ENCODE measurements around the gene VWA8.
"Not testable (repeated sequence)": the region's sequence is repeated elsewhere in the genome, so short reads cannot be mapped to it uniquely, and the experiment has no call there.

Gene VWA8

DNA sequence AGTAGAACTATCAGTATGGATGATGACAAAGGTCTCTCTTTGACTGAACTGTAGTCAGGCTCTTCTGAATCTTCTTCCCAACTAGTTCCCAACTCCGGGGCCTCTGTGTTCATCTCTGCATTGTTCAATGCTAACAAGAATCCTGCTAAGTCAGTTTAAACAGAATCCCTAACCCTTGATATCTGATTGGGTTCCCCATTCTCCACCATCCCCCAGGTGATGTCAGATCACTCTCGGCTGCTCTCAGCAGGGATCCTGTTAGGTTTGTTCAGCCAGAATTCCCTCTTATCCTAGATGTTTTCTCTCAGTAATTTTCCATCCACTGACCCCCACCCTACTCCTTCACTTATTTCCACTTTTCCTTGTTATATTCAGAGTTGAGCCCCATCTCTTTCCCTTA, 280.0 kb downstream of the VWA8 start:
- DNase-seq: no peak

DNA sequence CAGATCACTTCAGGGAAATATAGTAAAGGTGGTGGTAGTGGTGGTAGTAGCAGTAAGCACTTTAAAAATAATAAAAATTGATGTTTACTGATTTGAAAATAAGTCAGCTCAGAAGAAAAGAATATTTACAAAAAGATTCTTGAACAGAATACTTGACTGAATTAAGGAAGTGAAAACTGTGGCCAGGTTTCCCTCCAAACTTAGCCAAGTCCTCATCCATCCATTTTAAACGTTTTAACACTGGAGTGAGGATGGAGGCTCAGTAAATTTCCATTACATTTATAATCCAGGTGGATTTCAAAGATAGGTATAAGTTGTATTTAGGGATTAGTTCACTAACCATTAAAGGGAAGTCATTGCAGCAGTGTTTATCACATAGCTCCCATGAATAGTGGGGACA, 282.1 kb downstream of the VWA8 start:
- DNase-seq: no peak

DNA sequence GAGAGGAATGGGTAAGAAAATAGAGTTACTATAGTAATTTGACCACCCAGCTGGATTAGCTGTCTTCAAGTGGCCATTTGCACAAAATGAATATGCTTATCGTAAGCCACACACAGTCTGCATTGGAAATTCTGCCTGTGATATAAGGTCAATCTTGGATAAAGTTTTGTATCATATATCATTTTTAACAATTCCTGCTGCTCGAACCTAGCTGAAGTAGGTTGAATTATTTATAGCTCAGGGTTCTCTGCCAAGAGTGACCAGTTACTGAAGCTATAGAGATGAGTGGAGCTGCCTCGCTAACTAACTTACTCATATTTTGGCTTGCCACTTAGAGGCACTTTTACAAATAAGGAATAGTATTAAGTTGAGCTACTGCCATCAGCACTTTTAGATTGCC, 282.7 kb downstream of the VWA8 start:
- no peak for DNase-seq

DNA sequence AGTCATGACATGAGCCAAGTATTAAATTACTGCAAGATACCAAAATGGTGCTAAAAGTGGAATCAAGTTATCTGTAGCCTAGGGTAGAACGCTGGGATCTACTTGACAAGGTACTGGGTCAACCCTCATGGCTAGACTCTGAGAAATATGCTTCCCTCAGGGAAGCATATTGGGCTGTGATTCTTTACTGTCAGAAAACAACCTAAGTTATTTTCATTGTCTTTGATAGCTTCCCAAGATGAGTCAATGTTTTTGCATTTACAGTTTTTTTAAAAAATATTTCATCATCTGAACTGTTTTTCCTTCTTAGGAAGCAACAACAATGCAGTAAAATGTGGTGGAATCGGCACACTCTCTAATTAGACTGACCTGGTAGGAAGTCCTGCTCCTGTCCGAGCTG, 285.6 kb downstream of the VWA8 start:
- no peak for DNase-seq

DNA sequence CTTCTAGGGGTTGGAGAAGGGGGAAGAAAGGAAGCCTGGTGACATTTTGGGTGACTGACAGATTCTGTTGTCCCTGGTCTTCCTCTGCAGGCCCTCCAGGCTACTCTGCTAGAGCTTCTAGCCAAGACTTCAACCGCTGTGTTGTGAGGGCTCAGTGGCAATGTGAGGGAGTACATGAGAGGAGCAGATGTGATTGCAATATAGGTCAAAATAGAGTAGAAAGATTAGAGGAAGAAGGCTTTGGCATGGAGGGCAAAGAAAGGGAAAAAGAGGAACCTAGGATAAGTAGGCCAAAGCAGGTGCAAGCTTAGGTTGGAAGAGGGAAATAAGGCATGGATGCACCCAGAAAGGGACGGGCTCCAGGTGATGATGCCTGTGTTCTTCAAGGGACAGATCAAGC, 286.7 kb downstream of the VWA8 start:
- no peak for DNase-seq

DNA sequence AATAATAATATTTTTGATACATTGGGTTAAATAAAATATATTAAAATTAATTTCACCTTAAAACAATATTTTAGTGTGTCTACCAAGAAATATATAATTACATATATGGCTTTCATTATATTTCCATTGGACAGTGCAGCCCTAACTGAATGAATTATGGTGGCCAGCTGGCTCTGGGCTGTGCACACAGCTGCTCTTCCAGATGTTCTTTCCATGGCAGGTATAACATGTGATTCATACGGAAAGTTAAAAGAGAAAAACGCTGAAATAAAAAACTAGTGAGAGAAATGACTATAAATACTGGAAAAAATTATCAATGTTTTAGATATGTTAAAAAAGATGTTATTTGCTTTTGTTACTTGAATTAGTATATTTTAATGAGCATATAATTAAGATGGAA, 287.3 kb downstream of the VWA8 start:
- DNase-seq: no peak

DNA sequence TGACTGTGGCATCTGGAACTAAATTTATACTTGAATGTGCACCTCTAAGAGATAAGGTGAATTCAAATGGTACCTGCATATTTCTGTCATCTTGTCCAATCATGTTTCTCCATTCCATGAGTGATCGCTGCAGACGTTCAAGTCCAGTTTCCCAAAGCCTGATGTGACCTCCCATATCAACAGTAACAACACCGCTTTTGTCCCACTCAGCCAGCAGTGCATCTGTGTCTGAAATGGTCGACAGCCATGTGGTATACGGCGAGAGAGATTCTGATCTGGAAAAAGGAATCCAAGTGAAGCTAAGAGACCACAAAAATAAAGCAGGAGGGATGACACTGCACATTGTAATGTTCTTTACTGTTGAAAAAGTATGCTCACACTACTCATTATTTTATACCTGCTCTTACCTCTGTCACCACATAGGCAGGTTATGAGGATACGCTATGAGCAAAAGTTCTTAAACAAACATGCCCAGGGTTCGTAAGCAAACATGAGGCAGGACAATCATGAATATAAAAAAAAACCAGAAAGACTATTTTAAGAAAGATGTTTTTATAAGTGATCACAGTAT, 290.0 kb downstream of the VWA8 start:
- DNase-seq: no peak

DNA sequence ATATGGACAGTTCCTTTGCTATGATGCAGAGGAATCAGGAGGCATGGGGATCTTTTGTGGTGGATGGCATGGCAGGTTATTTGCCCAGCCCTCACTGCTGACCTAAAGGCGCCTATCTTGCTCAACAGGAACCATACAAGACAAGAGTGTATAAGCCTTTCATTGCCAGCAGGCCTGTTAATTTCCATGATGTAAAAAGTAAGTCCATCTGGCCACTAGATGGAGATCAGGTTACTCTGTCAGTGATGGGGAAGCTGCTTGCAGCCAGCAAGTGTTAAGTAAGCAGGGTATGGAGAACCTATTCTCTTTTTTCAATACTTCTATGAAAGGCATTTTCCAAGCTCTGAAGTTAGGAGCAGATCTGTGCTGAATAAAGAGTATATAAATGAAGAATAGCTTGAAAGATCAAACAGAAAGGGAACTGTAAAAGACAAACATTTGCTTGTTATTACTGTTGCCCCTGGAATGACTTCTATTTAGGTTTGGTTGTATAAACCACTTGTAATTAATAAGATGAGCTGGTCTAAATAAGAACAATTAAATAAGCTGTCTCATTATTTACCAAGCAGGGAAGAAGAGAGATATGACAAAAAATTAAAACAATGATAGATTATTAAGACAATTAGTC, 292.7 kb downstream of the VWA8 start:
- DNase-seq: peak; percentile 79 to 83

DNA sequence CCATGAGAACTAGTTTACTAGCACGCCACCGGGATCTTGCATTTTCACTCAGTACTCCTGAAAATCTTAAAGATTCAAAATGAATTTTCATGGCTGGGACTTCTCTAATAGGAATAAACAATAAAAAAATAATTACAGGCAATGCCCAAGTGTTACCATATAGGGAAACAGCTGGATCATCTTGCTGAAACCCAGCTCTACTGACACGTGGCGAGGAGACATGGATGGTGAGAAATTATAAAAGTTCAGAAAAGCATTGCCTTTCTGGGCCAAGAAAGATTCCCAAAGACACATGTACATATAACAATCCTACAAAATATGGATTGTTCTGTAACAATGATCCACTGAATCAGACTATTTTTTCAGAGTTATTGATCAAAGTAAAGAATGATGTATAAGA, 294.3 kb downstream of the VWA8 start:
- DNase-seq: no peak

DNA sequence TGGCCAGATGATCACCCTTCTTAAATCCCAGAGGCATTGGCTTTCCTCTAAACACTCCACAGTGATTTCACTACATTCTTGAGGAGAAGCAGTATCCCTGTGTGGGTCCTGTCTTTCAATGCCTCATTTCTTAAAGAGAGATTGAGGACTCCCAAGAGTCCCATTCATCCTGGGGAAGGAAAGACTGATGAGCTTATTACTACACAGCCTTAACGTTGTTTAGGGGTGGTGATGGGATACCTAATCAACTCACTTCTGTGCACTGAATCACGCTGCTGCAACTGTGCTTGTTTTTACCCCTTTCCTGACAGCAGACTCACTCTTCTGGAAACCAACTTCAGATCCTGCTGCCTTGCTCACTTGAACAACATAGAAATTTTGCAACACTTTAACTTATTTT, 300.5 kb downstream of the VWA8 start:
- DNase-seq: no peak

DNA sequence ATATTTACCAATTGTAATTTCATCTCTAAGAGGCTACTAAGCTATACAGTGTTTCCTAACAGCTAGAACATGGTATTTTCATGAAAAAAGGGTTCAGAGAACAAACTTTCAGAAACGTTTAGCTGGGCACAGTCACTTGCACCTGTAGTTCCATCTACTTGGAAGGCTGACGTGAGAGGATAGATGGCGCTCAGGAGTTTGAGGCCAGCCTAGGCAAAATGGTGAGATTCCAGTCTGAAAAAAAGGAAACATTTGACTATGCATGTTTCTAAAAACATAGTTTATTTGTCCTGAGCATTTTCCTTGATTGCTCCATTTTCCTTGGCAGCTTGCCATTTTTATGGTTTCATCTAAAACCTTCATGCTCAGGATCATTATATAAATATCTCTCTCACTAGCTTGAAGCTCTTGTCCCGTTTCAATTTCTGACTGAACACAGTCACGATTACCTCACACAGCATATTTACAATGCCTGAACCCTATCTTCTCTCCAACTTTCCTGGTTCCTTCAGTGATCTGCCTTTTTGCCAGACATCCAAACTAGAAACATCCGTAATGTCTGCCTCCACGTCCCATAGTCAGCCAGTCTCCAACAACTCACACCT, 302.8 kb downstream of the VWA8 start:
- DNase-seq: no peak

DNA sequence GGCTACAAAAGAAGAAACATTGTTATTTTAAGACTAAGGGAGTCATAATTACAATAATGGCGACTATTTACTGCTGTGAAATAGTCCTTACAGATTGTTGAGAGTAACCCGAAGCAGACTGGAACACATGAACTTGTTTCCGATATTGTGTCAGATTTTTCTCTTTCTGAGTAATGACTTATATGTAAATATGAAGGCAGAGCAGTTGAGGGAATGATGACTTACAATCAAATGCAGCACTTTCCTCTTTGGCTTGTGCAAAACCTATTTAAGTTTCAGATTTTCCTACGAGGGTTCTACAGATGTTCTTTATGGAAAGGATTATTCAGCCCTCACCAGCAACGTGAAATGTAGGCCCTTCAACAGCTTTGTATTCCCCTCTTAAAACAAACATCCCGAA, 304.9 kb downstream of the VWA8 start:
- no peak for DNase-seq

DNA sequence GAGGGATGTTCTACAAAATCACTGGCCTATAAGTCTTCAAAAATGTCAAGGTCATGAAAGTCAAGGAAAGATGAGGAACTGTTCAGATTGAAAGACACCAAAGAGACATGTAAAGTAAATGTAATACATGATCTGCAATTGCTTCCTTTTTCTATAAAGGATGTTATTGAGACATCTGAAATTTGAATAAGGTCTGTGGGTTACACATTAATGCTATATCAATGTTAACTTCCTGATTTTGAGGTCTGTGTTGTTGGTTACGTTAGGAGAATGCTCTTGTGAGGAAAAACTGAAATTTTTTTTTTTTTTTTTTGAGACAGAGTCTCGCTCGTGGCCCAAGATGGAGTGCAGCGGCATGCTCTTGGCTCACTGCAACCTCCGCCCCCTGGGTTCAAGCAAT, 306.1 kb downstream of the VWA8 start:
- no peak for DNase-seq

DNA sequence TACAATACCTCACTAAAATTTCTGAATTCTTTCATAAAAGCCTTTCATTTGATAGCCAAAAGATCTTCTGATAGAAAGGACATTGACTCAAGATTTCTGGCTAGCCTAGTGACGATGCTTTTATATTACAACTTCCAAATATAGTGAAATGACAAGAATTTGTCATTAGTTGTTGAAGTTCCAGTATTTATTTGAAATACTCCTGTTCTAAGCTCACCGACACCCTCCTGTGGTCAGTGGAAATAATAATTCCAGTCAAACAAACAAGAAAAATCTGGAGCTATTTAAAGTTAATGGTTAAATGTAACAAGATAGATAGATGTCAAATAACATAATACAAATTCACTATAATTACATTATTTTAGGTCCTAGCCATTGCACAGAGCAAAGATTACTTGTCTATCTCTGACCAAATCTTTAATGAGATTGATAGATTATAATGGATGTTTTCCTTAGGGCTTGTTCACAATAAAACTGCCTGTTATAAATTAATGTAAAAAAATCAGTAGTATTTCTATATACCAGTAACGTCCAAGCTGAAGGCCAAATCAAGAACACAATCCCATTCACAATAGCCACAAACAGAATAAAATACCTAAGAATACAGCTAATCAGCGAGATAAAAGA, 308.1 kb downstream of the VWA8 start:
- peak in 1 of 2 experiments; percentile 37 for DNase-seq

DNA sequence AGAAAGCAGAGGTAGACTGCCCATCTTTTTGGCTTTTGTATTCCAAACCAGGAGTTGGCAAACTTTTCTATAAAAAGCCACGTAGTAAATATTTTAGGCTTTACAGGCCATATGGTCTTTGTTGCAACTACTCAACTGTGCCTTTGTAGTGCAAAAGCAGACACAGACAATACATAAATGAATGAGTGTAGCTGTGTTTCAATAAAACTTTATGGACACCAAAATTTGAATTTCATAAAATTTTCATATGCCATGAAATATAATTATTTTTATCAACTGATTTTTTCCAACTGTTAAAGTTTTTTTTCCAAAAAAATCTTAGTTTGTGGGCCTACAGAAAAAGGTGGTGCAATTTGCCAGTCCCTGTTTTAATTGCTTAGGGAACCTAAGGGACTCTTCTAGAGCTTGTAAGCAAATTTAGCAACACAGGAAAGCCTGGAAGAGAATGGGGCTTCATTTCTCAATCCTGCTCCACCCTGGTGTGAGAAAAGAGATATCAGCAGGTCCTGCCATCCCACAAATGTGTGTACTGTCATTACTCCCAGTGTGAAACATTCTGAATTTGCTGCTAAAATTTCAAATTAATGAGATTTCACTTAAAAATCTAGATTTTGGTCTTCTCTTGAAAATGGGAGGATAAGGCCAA, 309.4 kb downstream of the VWA8 start:
- no peak for DNase-seq

DNA sequence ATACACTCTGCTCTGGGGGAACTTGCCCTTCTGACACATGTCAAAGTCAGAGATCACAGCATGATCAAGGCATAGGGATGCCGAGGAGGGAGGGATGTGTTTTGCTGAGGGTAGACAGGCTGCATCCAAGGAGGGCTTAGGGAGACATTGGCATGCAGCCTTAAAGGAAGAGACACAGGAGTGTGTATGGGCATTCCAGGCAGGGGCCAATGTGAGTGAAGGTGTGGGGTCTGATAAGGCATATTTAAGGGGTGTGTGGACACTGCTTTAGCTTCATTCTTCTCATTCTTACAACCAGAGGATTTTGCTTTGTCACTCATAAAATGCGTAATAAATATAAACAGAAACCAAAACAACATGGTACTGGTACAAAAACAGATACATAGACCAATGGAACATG, 310.2 kb downstream of the VWA8 start:
- no peak for DNase-seq

DNA sequence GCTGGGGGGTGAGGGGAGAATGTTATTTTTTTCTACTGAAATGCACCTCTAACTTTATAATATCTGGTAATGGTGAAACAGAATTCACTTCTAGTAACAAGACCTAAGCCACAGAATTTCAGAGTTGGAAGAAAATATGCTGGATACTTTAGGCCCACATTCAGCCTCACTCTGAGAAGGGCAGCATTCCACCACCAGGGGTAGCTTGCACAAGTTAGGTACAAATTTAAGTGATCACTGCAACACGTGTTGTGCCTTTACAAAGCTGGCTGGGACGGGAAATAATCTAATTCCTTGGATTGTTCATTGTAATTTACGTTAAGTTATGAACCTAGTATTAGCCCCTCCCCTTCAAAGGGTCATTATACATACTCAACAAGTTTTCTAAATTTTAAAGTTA, 311.2 kb downstream of the VWA8 start:
- DNase-seq: no peak

DNA sequence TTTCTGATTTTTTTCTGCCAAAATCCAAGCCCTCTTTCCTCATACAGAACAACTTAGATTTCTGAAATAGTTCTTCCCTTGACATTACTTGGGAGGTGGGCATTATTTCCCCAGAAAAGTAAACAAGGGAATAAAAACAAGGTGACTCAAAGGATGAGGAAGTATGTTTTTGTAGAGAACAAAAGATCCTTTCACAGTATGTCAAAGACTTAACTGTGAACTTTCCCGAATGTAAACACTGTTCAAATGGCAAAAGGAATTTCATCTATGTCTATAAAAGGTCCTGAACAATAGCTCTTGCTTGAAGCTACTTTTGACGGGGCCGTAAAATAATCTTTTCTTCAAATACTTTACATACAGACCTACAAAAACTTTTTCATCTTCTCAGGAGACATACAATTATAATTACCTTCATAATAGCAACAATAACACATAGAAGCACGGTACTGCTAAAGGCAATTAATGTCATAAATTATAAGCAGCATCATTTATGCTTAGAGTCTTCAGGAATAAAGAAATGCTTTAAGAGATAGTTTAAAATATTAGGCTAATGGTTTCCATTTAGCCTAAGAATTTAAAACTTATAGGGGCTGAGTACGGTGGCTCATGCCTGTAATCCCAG, 312.5 kb downstream of the VWA8 start:
- peak in 1 of 2 experiments; percentile 10 for DNase-seq

DNA sequence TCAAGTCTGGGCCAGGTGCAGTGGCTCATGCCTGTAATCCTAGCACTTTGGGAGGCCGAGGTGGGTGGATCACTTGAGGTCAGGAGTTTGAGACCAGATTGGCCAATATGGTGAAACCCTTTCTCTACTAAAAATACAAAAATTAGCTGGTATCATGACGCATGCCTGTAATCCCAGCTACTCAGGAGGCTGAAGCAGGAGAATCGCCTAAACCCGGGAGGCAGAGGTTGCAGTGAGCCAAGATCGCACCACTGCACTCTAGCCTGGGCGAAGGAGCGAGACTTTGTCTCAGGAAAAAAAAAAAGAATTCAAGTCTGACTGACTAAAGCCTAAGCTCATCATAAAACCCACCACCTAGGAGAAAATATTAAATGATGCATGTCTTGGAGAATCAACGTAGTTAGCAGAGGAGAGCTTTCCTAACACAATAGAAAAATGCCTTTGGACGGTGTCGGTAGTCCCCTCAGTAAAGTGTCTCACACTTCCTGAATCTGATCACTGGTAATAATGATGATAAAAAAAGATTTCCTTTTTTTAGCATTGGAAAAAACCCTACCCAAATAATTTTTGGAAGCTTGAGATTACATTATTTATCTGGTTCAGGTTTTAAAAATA, 313.1 kb downstream of the VWA8 start:
- not testable (repeated sequence) for DNase-seq

DNA sequence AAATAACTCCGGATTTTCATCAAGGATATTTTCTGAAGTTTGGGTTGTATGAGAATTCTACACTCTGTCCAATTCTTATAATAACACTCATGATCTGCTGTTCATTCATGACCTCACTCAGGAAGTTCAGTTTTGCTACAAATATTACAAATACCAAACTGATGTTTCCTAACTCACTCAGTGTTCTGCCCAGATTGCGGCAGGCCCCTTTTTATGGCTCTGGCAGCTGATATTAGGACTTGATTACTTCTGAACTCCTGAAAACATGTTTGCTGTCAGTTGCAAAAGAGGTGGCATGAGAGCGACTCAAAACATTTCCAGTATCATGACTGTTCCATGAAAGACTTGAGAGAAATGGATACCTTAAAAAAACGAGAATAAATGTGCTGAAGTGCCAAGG, 315.6 kb downstream of the VWA8 start:
- no peak for DNase-seq

DNA sequence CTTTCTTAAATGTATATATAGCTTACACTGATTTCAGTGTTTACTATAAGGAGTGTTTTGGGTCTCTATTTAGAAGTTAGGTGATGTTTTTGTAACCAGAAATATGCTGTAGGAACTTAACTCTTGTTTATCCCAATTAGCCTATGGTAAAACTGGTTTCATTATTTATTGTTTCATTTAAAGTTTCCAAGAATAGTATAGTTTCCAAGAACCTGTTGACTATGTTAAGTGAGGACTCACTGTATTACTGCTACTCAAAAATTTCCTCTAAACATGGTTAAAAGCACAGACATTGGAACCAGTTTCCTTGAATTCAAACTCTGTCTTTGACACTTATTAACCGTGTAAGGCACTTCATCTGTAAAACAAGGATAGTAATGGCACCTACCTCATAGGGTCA, 316.2 kb downstream of the VWA8 start:
- no peak for DNase-seq

DNA sequence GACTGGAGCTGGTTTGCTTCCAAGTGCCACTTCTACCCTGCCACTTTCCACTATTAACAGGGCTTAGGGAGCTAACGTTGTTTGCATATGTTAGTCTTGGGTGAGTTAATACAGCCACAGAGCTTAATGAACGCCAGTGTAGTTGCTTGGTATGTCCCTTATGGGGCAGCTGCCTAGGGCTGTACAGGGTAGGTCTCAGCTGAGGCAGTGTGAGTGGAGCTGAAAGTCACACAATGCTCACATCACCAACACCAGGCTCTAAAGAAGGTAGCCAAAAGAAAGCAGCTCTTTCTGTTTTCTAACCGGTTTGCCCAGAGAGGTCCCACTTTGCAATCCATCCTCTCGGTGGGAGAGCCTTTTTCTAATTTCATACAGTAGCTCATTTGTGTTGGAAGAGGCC, 317.4 kb downstream of the VWA8 start:
- DNase-seq: no peak

DNA sequence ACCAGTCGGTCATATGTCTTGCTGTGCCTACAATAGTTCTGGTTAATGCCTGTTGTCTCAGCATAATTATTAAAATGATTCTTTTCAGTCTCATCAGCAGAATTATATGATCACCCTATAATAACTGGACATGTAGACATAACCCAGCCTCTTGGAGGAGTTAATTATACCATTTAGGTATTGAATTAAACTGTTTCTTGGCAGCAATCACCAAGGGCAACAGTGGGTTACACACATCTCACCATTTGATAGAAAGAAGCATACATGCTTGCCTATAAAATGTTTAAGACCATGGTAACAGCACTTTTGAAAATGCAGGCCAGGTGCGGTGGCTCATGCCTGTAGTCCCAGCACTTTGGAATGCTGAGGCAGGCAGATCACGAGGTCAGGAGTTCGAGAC, 318.9 kb downstream of the VWA8 start:
- peak in 1 of 2 experiments; percentile 75 for DNase-seq

All from NCI-H2081 (cell line).